ENCODE measurements around the gene TMEM62. TPM values are rescaled to one million over a fixed set of nuclear protein-coding genes. Genes with fewer than 3 reads are reported as not detected.

The TMEM62 gene
- total and polyA plus RNA-seq, 7 donors, result 6.3 to 22.8 (median 7.8) TPM

DNA sequence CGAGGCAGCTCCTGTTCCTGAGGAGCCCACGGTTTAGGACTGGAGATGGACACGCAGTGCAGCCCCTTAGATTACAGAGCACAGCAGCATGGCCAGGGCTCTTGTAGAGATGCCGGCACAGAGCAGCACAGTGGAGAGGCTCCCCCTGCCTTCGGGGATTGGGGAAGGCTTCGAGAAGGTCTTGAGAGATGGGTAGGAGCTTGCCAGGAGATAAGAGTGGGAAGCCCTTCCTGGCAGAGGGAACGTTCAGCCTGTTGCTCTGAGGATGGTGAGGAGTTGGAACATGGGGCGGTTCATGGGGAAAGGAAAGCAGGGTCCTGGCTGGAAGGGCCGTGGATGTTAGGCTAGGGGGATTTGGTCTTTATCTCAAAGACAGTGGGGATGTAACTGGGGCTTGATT is 77.4 kb downstream of the TMEM62 start:
- intact Hi-C loops (cut with DNase I), result no loop called here
- no peak overlapping the region for H3K27ac ChIP-seq
- ATAC-seq, result no peak
- no peaks in the 10 kb centered on the region for H3K36me3 ChIP-seq (ENCODE audit: insufficient read depth in 1 of 2, low read depth in 1 of 2)
- 76 to 82% (median 79%) methylated on average over 9 of the region's 9 CpGs for WGBS, 3 donors
- peaks cover 0 to 5% (median 0%) of the 10 kb centered on the region in 3 donors for H3K27me3 ChIP-seq (ENCODE audit: insufficient read depth in 3 of 3, low read length in 2 of 3)
- H3K4me3 ChIP-seq, result no peak overlapping the region
- H3K4me1 ChIP-seq, result no peaks in the 10 kb centered on the region
- no peaks in the 10 kb centered on the region for H3K9me3 ChIP-seq
- TF ChIP-seq, protein P1, sequence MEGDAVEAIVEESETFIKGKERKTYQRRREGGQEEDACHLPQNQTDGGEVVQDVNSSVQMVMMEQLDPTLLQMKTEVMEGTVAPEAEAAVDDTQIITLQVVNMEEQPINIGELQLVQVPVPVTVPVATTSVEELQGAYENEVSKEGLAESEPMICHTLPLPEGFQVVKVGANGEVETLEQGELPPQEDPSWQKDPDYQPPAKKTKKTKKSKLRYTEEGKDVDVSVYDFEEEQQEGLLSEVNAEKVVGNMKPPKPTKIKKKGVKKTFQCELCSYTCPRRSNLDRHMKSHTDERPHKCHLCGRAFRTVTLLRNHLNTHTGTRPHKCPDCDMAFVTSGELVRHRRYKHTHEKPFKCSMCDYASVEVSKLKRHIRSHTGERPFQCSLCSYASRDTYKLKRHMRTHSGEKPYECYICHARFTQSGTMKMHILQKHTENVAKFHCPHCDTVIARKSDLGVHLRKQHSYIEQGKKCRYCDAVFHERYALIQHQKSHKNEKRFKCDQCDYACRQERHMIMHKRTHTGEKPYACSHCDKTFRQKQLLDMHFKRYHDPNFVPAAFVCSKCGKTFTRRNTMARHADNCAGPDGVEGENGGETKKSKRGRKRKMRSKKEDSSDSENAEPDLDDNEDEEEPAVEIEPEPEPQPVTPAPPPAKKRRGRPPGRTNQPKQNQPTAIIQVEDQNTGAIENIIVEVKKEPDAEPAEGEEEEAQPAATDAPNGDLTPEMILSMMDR (IDR thresholded peaks at IDR 0.05), result no peak
- DNase-seq, result no peak

DNA sequence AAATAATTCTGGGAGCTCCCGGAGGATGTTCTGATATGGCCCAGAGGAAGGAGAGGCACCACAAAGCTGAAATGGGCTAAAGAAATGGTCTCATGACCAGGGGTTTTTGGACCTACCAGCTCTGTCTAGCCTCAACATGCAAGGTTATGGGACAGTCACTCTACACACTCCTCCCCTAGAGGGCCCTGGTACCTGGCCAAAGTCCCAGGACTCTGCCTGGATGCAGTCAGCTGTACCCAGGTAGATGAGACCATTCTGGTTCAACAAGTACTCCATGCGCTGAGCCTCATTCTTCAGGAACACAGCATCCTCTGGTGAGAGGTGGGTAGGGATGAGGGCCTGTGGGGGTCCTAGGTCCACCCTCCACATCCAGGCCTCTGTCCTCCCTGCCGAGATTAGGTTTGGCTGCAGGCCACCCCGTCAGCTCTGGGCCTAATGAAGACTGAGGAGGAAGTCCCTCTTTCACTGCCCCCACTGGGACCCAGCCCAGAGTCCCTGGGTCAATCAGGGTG is 77.9 kb downstream of the TMEM62 start:
- H3K27me3 ChIP-seq (ENCODE audit: insufficient read depth in 3 of 3, low read length in 2 of 3), result peaks cover 0 to 5% (median 0%) of the 10 kb centered on the region in 3 donors
- ATAC-seq, result no peak
- no peaks in the 10 kb centered on the region for H3K9me3 ChIP-seq
- H3K4me3 ChIP-seq, result no peak overlapping the region
- H3K4me1 ChIP-seq, result no peaks in the 10 kb centered on the region
- H3K36me3 ChIP-seq (ENCODE audit: insufficient read depth in 1 of 2, low read depth in 1 of 2), result no peaks in the 10 kb centered on the region
- 75 to 83% (median 81%) methylated on average over 4 of the region's 4 CpGs for WGBS, 3 donors
- no peak for DNase-seq
- no peak overlapping the region for H3K27ac ChIP-seq
- TF ChIP-seq, protein P1 (IDR thresholded peaks at IDR 0.05), result no peak
- intact Hi-C loops (cut with DNase I), result no loop called here

DNA sequence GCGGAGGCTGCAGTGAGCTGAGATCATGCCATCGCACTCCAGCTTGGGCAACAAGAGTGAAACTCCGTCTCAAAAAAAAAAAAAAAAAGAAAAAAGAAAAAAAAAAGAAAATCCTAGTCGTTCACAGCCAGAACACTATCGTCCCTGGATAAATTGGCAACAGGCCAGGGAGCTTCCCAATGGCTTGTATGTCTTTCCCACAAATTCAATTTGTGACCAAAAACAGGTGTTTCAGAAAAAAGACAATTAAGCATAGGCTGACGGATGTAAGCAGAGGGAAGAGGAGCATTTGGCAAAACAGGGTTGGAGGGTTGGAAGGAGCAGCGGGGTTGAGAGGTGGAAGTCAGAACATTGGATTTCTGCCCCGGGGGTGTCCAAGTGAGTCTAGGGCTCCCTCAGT is 78.9 kb downstream of the TMEM62 start:
- H3K4me3 ChIP-seq, result no peak overlapping the region
- no peaks in the 10 kb centered on the region for H3K4me1 ChIP-seq
- H3K9me3 ChIP-seq, result no peaks in the 10 kb centered on the region
- TF ChIP-seq, protein P1 (IDR thresholded peaks at IDR 0.05), result no peak
- H3K27me3 ChIP-seq (ENCODE audit: insufficient read depth in 3 of 3, low read length in 2 of 3), result peaks cover 0 to 5% (median 0%) of the 10 kb centered on the region in 3 donors
- no peaks in the 10 kb centered on the region for H3K36me3 ChIP-seq (ENCODE audit: insufficient read depth in 1 of 2, low read depth in 1 of 2)
- DNase-seq (no peak), ATAC-seq (no peak)
- no peak overlapping the region for H3K27ac ChIP-seq
- WGBS, 3 donors, result 59 to 66% (median 66%) methylated on average over 7 to 8 of the region's 8 CpGs
- intact Hi-C loops (cut with DNase I), result no loop called here

DNA sequence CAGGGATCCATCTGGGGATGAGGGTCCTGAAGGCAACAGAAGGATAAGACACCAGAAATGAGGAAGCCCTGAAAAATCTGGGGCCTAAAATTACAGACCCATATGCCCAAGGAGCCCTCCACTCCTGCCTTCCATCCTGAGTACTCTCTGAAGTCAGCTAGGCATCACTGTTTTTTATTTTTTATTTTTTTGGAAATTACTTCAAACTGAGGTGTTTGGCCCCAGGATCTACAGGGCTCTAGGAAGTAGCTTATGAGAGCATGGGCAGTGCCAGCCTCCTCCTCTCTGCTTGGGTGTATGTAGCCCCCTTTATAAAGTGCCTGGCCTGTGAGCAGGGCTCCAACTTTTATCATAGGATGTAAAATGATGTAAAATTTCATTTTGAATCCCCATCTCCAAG is 79.6 kb downstream of the TMEM62 start:
- H3K27me3 ChIP-seq (ENCODE audit: insufficient read depth in 3 of 3, low read length in 2 of 3), result peaks cover 0 to 5% (median 0%) of the 10 kb centered on the region in 3 donors
- H3K4me3 ChIP-seq, result no peak overlapping the region
- H3K36me3 ChIP-seq (ENCODE audit: insufficient read depth in 1 of 2, low read depth in 1 of 2), result no peaks in the 10 kb centered on the region
- TF ChIP-seq, protein P1 (IDR thresholded peaks at IDR 0.05), result no peak
- no peaks in the 10 kb centered on the region for H3K9me3 ChIP-seq
- DNase-seq (no peak), ATAC-seq (no peak)
- intact Hi-C loops (cut with DNase I), result no loop called here
- H3K4me1 ChIP-seq, result no peaks in the 10 kb centered on the region
- no peak overlapping the region for H3K27ac ChIP-seq

DNA sequence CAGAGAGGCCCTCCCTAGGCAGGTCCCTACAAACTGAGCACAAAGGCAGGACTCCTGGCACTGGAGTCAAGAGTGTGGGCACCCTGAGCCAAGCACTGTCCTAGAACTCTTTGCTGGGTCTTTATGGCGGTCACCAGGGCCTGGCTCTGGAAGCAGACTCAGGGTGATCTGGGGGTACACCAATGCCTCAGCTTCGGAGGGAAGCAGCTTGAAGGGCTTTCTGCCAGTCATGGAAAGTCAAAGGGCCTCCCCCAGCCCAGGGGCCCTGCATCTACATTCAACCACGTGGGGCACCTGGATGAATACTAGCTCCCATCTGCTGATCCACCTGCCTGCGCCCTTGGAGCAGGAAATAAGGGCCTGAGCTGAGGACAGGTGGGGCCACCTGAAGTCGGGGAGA is 80.1 kb downstream of the TMEM62 start:
- Histone ChIP-seq H3K4me1 (no peaks in the 10 kb centered on the region), H3K27ac (no peak overlapping the region), H3K27me3 (ENCODE audit: insufficient read depth in 3 of 3, low read length in 2 of 3) (peaks cover 0 to 5% (median 0%) of the 10 kb centered on the region in 3 donors), H3K9me3 (no peaks in the 10 kb centered on the region), H3K4me3 (no peak overlapping the region), H3K36me3 (ENCODE audit: insufficient read depth in 1 of 2, low read depth in 1 of 2) (no peaks in the 10 kb centered on the region)
- intact Hi-C loops (cut with DNase I), result no loop called here
- 82 to 88% (median 87%) methylated on average over 5 of the region's 5 CpGs for WGBS, 3 donors
- ATAC-seq (no peak), DNase-seq (no peak)
- TF ChIP-seq, protein P1 (IDR thresholded peaks at IDR 0.05), result no peak
